IMR-90 (cell line): ENCODE results near the gene NLE1. TPM values are rescaled to one million over a fixed set of nuclear protein-coding genes. Genes with fewer than 3 reads are reported as not detected.

Experiments used
- ATAC-seq: fragments of 200-7000 bp; cut with Tn5 transposase; 2 replicates; pipeline ENCODE4 v1.9.1; 2020; ENCODE audit warnings: low read depth, mild to moderate bottlenecking, moderate library complexity
- Bru-seq: library from RNA; stranded (reverse); fragments of 400-500 nt; gene quantifications from one replicate; lab custom pipeline; 2021; lab: Mats Ljungman, UMichigan
- BruChase-seq, 2 experiments: library from RNA; stranded (reverse); fragments of 400-500 nt; gene quantifications; one replicate each; lab custom pipeline; 2021; lab: Mats Ljungman, UMichigan
- BruUV-seq: library from RNA; stranded (reverse); fragments of 400-500 nt; replicated peaks from 2 replicates; lab custom pipeline; 2021; lab: Mats Ljungman, UMichigan
- CTCF ChIA-PET: fragments of 300-600 bp; formaldehyde crosslinking; extraction: SDS; loops from one replicate; lab custom pipeline; 2021; ENCODE audit warnings: antibody characterized with exemption; lab: Yijun Ruan, JAX
- POLR2A ChIA-PET: fragments of 300-600 bp; sonication (Branson Sonifier 250); formaldehyde crosslinking; loops from one replicate; lab custom pipeline; 2022; ENCODE audit warnings: antibody characterized with exemption; ENCODE audit not compliant: unreplicated experiment; lab: Charles Lee
- DNase-seq: peaks from one replicate; pipeline ENCODE4 v3.0.0; 2013
- H2AFZ ChIP-seq: replicated peaks from 2 replicates; pipeline ENCODE3; 2013; ENCODE audit warnings: low read length, mild to moderate bottlenecking; ENCODE audit not compliant: poor library complexity
- H2AK5ac ChIP-seq: 2 replicates; pipeline ENCODE4 v1.6.1; 2013; ENCODE audit warnings: low read depth, low read length, inconsistent platforms
- H2AK9ac ChIP-seq: replicated peaks from 2 replicates; pipeline ENCODE3; 2013; ENCODE audit warnings: mild to moderate bottlenecking, low read depth, low read length, moderate library complexity; ENCODE audit not compliant: poor library complexity
- H2BK120ac ChIP-seq: 2 replicates; pipeline ENCODE4 v1.6.1; 2013; ENCODE audit warnings: low read depth, low read length, inconsistent platforms
- H2BK15ac ChIP-seq: 3 replicates; pipeline ENCODE4 v1.6.1; 2013; ENCODE audit warnings: low read depth, low read length, inconsistent platforms
- H2BK20ac ChIP-seq: 2 replicates; pipeline ENCODE4 v1.6.1; 2013; ENCODE audit warnings: low read depth, mild to moderate bottlenecking, inconsistent platforms, low read length, moderate library complexity
- H2BK5ac ChIP-seq: 2 replicates; pipeline ENCODE4 v1.6.1; 2013; ENCODE audit warnings: mild to moderate bottlenecking, low read depth, low read length, inconsistent platforms; ENCODE audit not compliant: poor library complexity, severe bottlenecking
- H3K14ac ChIP-seq: replicated peaks from 2 replicates; pipeline ENCODE4 v1.6.1; 2013; ENCODE audit warnings: low read depth, low read length, inconsistent platforms
- H3K18ac ChIP-seq: 2 replicates; pipeline ENCODE4 v1.6.1; 2013; ENCODE audit warnings: low read depth, low read length, control low read depth
- H3K23ac ChIP-seq: 2 replicates; pipeline ENCODE4 v1.6.1; 2013; ENCODE audit warnings: low read depth, low read length, inconsistent platforms
- H3K27ac ChIP-seq: 2 replicates; pipeline ENCODE4 v1.5.1; 2013; ENCODE audit warnings: mild to moderate bottlenecking, control low read depth, low read length; ENCODE audit not compliant: insufficient read depth
- H3K27me3 ChIP-seq: 2 replicates; pipeline ENCODE4 v1.6.1; 2013; ENCODE audit warnings: low read length; ENCODE audit not compliant: control insufficient read depth, insufficient read depth
- H3K36me3 ChIP-seq: 2 replicates; pipeline ENCODE4 v1.6.1; 2013; ENCODE audit warnings: low read length, mixed read lengths; ENCODE audit not compliant: control insufficient read depth, insufficient read depth
- H3K4ac ChIP-seq: 2 replicates; pipeline ENCODE4 v1.6.1; 2013; ENCODE audit warnings: low read depth, low read length, inconsistent platforms
- H3K4me1 ChIP-seq: 2 replicates; pipeline ENCODE4 v1.6.1; 2013; ENCODE audit warnings: low read length, mixed read lengths; ENCODE audit not compliant: control insufficient read depth, insufficient read depth
- H3K4me2 ChIP-seq: 2 replicates; pipeline ENCODE4 v1.6.1; 2013; ENCODE audit warnings: low read depth, mild to moderate bottlenecking, control low read depth, low read length, moderate library complexity
- H3K4me3 ChIP-seq: 2 replicates; pipeline ENCODE4 v1.5.1; 2013; ENCODE audit warnings: low read depth, mild to moderate bottlenecking, control low read depth, low read length, moderate library complexity; ENCODE audit not compliant: insufficient read depth
- H3K56ac ChIP-seq: 2 replicates; pipeline ENCODE4 v1.6.1; 2013; ENCODE audit warnings: low read length, inconsistent platforms; ENCODE audit not compliant: insufficient read depth; ENCODE audit errors: extremely low read depth
- H3K79me1 ChIP-seq, 2 experiments: 2 replicates each; pipeline ENCODE4 v1.6.1; 2013; ENCODE audit warnings: low read length in 2 of 2, inconsistent platforms in 1 of 2, low read depth in 1 of 2
- H3K9ac ChIP-seq: 2 replicates; pipeline ENCODE4 v1.6.1; 2013; ENCODE audit warnings: low read depth, low read length, control low read depth
- H3K9me1 ChIP-seq: 2 replicates; pipeline ENCODE4 v1.6.1; 2013; ENCODE audit warnings: low read length, inconsistent platforms; ENCODE audit not compliant: insufficient read depth
- H3K9me3 ChIP-seq: 2 replicates; pipeline ENCODE4 v1.6.1; 2013; ENCODE audit warnings: low read length; ENCODE audit not compliant: control insufficient read depth, insufficient read depth
- H4K20me1 ChIP-seq: 2 replicates; pipeline ENCODE4 v1.6.1; 2013; ENCODE audit warnings: low read length, inconsistent platforms; ENCODE audit not compliant: insufficient read depth
- H4K5ac ChIP-seq: 2 replicates; pipeline ENCODE4 v1.6.1; 2013; ENCODE audit warnings: mild to moderate bottlenecking, low read depth, low read length, control low read depth
- H4K8ac ChIP-seq, 2 experiments: 2 replicates each; pipeline ENCODE4 v1.6.1; 2013; ENCODE audit warnings: low read depth in 2 of 2, low read length in 2 of 2, control low read depth in 1 of 2, inconsistent platforms in 1 of 2
- H4K91ac ChIP-seq: 2 replicates; pipeline ENCODE4 v1.6.1; 2013; ENCODE audit warnings: low read depth, low read length, inconsistent platforms; ENCODE audit not compliant: insufficient read depth
- BHLHE40 ChIP-seq: fragments of 150-350 bp; IDR thresholded peaks from 2 replicates; pipeline ENCODE4 v1.6.1; 2016; ENCODE audit warnings: mild to moderate bottlenecking, low read depth, low read length
- CEBPB ChIP-seq: IDR thresholded peaks from 2 replicates; pipeline ENCODE4 v1.6.1; 2012; ENCODE audit warnings: low read depth, low read length, improper control_type of control experiment
- CHD1 ChIP-seq: IDR thresholded peaks from 2 replicates; pipeline ENCODE4 v1.6.1; 2012; ENCODE audit warnings: low read depth, low read length, improper control_type of control experiment
- ELK1 ChIP-seq: fragments of 150-350 bp; IDR thresholded peaks from 2 replicates; pipeline ENCODE4 v1.6.1; 2016; ENCODE audit warnings: low read depth, mild to moderate bottlenecking, low read length, moderate library complexity, borderline replicate concordance
- FOS ChIP-seq: fragments of 150-350 bp; IDR thresholded peaks from 2 replicates; pipeline ENCODE4 v1.6.1; 2016; ENCODE audit warnings: low read depth, low read length
- MAFK ChIP-seq: IDR thresholded peaks from 2 replicates; pipeline ENCODE4 v1.6.1; 2012; ENCODE audit warnings: low read depth, low read length, improper control_type of control experiment
- MAZ ChIP-seq: IDR thresholded peaks from 2 replicates; pipeline ENCODE4 v1.6.1; 2012; ENCODE audit warnings: low read depth, mild to moderate bottlenecking, low read length, improper control_type of control experiment, moderate library complexity, borderline replicate concordance
- MXI1 ChIP-seq: IDR thresholded peaks from 2 replicates; pipeline ENCODE4 v1.6.1; 2012; ENCODE audit warnings: low read depth, mild to moderate bottlenecking, low read length, moderate library complexity, borderline replicate concordance
- NFE2L2 ChIP-seq: fragments of 150-350 bp; IDR thresholded peaks from 2 replicates; pipeline ENCODE4 v1.6.1; 2016; ENCODE audit warnings: low read depth, mild to moderate bottlenecking, low read length
- POLR2A ChIP-seq: IDR thresholded peaks from 2 replicates; pipeline ENCODE4 v1.6.1; 2012; ENCODE audit warnings: mild to moderate bottlenecking, low read depth, low read length
- RAD21 ChIP-seq: IDR thresholded peaks from 2 replicates; pipeline ENCODE4 v1.6.1; 2012; ENCODE audit warnings: low read length, improper control_type of control experiment
- RCOR1 ChIP-seq: IDR thresholded peaks from 2 replicates; pipeline ENCODE4 v1.6.1; 2012; ENCODE audit warnings: mild to moderate bottlenecking, low read length, improper control_type of control experiment; ENCODE audit not compliant: insufficient replicate concordance
- RFX5 ChIP-seq: IDR thresholded peaks from 2 replicates; pipeline ENCODE4 v1.8.0; 2012; ENCODE audit warnings: low read depth, mild to moderate bottlenecking, low read length, moderate library complexity
- USF2 ChIP-seq: fragments of 150-350 bp; IDR thresholded peaks from 2 replicates; pipeline ENCODE4 v1.6.1; 2017; ENCODE audit warnings: mild to moderate bottlenecking, antibody characterized with exemption, low read length, low read depth
- WGBS, 2 experiments: methylation state at CpG; one replicate each; pipeline versions ENCODE4 v1.1.5 to v1.1.7; 2013; ENCODE audit warnings: missing lambda C conversion rate in 2 of 2; ENCODE audit not compliant: insufficient read length in 1 of 2; ENCODE audit errors: extremely low coverage in 2 of 2; 5-methylcytosine and 5-hydroxymethylcytosine counted together
- dilution Hi-C: fragments of 300-500 bp; cut with HindIII; formaldehyde crosslinking; loops from one replicate; pipeline ENCODE4 v1.14.3; 2018; ENCODE audit warnings: low sequenced_read_pairs; ENCODE audit not compliant: unreplicated experiment
- in situ Hi-C: fragments of 300-500 bp; cut with MboI; formaldehyde crosslinking; loops from 3 replicates; pipeline ENCODE4 v1.14.3; 2019; ENCODE audit warnings: low sequenced_read_pairs, inconsistent platforms, mixed read lengths
- intact Hi-C: fragments of 100-400 bp; cut with micrococcal nuclease; formaldehyde crosslinking; loops from 2 replicates; pipeline ENCODE4 v1.10.0; 2022
- long read RNA-seq: library from polyadenylated mRNA; unstranded; transcript quantifications from one replicate; pipeline ENCODE4 v2.0.0, GENCODE V29; 2021; ENCODE audit not compliant: unreplicated experiment
- polyA plus RNA-seq, 3 experiments: library from polyadenylated mRNA; depleted of rRNA; stranded (reverse); fragments of >200 nt; gene quantifications; 2 replicates each; pipeline ENCODE4 v1.2.3, GENCODE V29; 2012; ENCODE audit warnings: low replicate concordance in 1 of 3
- total RNA-seq: library from RNA; depleted of rRNA; stranded (reverse); fragments of >200 nt; gene quantifications from 2 replicates; pipeline ENCODE4 v1.2.3, GENCODE V29; 2012; rRNA removed

Gene NLE1
- total RNA-seq: 23.7 and 24.4 TPM in 2 replicates
- polyA plus RNA-seq (2012; rRNA removed): 18.0 and 18.6 TPM in 2 replicates
- 17.3 and 19.2 TPM in 2 replicates for polyA plus RNA-seq (2012; cell fraction: cytosol; rRNA removed)
- 19.9 and 38.3 TPM in 2 replicates for polyA plus RNA-seq (2012; cell fraction: nucleus; rRNA removed; ENCODE audit: low replicate concordance)
- Bru-seq, nascent RNA: percentile 58 among the genes with signal in this experiment
- BruChase-seq, experiment 1, labeled RNA remaining after a 6-hour chase: percentile 59 among the genes with signal in this experiment
- percentile 56 among the genes with signal in this experiment for BruChase-seq, experiment 2, labeled RNA remaining after a 2-hour chase
- long read RNA-seq, full-length matches to known transcripts: 7 of 15 reads
- long read RNA-seq, partial matches to known transcripts: 4 of 15 reads
- long read RNA-seq, other reads (novel, unspliced or antisense): 4 of 15 reads

- peak within 1 kb of the TSS; percentile 6 for H2BK5ac ChIP-seq
- WGBS, 2 experiments: 1% methylated on average over 30 of the region's 65 CpGs; no CpG with 5 or more reads in 1 of the 2 experiments
- H3K18ac ChIP-seq: no peak within 1 kb of the TSS
- H3K4me1 ChIP-seq: no peaks in the 10 kb centered on the region; the same call in 1 of the 2 replicates
- H3K9me1 ChIP-seq: peaks cover 3% of the 10 kb centered on the region; the same call in 1 of the 2 replicates
- ATAC-seq (peak; percentile 99), DNase-seq (peak; percentile 74)
- H2BK20ac ChIP-seq: no peak within 1 kb of the TSS
- no peak within 1 kb of the TSS for H2BK15ac ChIP-seq
- peak within 1 kb of the TSS; percentile 93 for H3K4me2 ChIP-seq
- H4K8ac ChIP-seq: peak within 1 kb of the TSS; percentile 83 to 91; a peak in 3 of 4 replicates
- H2AK5ac ChIP-seq: peak within 1 kb of the TSS; percentile 91
- H3K79me1 ChIP-seq: peaks cover 14 to 20% of the 10 kb centered on the region in 2 experiments
- CTCF ChIA-PET: interaction anchor here (0.6 to 1.2 kb wide), 3 partner anchors 12 to 262 kb away, joined by 3 to 4 read pairs (median 3); no protein-coding TSS in a partner anchor
- peak within 1 kb of the TSS; percentile 24 for H3K56ac ChIP-seq
- peaks cover 7% of the 10 kb centered on the region for H3K27me3 ChIP-seq
- intact Hi-C loops (no loop called here), dilution Hi-C loops (no loop called here), in situ Hi-C loops (no loop called here)
- peak within 1 kb of the TSS; percentile 89 for H3K4me3 ChIP-seq
- no peaks in the 10 kb centered on the region for H3K9me3 ChIP-seq
- H3K27ac ChIP-seq: peak within 1 kb of the TSS; percentile 43
- peak within 1 kb of the TSS; percentile 94 for H2AFZ ChIP-seq
- H3K23ac ChIP-seq: peak within 1 kb of the TSS; percentile 53; the same call in 1 of the 2 replicates
- H4K20me1 ChIP-seq: no peaks in the 10 kb centered on the region
- H3K14ac ChIP-seq: peak within 1 kb of the TSS; percentile 48
- peak within 1 kb of the TSS; percentile 18 for H3K4ac ChIP-seq
- POLR2A ChIA-PET: no interaction called here
- H3K36me3 ChIP-seq: peaks cover 25% of the 10 kb centered on the region
- peak within 1 kb of the TSS; percentile 80 for H4K91ac ChIP-seq
- no TSS peak for BruUV-seq
- peak within 1 kb of the TSS; percentile 14 for H4K5ac ChIP-seq
- no peak within 1 kb of the TSS for H2BK120ac ChIP-seq
- H2AK9ac ChIP-seq: peak within 1 kb of the TSS; percentile 87
- peak within 1 kb of the TSS; percentile 89 for H3K9ac ChIP-seq
- no peak for TF ChIP-seq RCOR1
- peak; percentile 46 for TF ChIP-seq RAD21
- TF ChIP-seq RFX5: no peak
- TF ChIP-seq MAZ: peak; percentile 73; the same call in 1 of the 2 replicates
- TF ChIP-seq CEBPB: no peak
- peak; percentile 35; the same call in 1 of the 2 replicates for TF ChIP-seq BHLHE40
- no peak for TF ChIP-seq FOS
- peak; percentile 70 for TF ChIP-seq USF2
- TF ChIP-seq MXI1: peak; percentile 100
- TF ChIP-seq POLR2A: peak; percentile 40; the same call in 1 of the 2 replicates
- no peak for TF ChIP-seq MAFK
- no peak for TF ChIP-seq ELK1
- TF ChIP-seq CHD1: no peak
- no peak for TF ChIP-seq NFE2L2
Measured at GRCh38 chr17:35141681-35142466, at the start of gene NLE1. Gene NLE1 (minus strand): TSS chr17:35142303. CDS start chr17:35142275, 28 bp downstream.
